Esophagus muscularis mucosa (tissue), 4 donors: ENCODE data around the gene NDUFS7. TPM values are rescaled to one million over a fixed set of nuclear protein-coding genes. Genes with fewer than 3 reads are reported as not detected.

ENCODE experiments used
- DNase-seq: peaks from one replicate; pipeline ENCODE4 v3.0.0-alpha.2; 2017; ENCODE audit errors: extremely low spot score
- H3K27ac ChIP-seq, 4 donors: fragments of 200-600 bp; sonication (generic); replicated peaks in 1 of 4; 1 replicate in 3 of 4; 2 replicates in 1 of 4; pipeline ENCODE4 v1.5.1; 2016 to 2019; ENCODE audit warnings: mild to moderate bottlenecking in 1 of 4
- H3K27me3 ChIP-seq, 4 donors: fragments of 200-600 bp; sonication (generic); one replicate each; pipeline versions ENCODE4 v1.5.1 to v1.6.0; 2016 to 2019
- H3K36me3 ChIP-seq, 4 donors: fragments of 200-600 bp; sonication (generic); one replicate each; pipeline ENCODE4 v1.5.1; 2016 to 2019
- H3K4me1 ChIP-seq, 4 donors: fragments of 200-600 bp; sonication (generic); one replicate each; pipeline ENCODE4 v1.5.1; 2016 to 2019
- H3K4me3 ChIP-seq, 4 donors: fragments of 200-600 bp; sonication (generic); 1 replicate in 2 of 4; 2 replicates in 2 of 4; pipeline ENCODE4 v1.5.1; 2016 to 2019; ENCODE audit warnings: mild to moderate bottlenecking in 4 of 4, moderate library complexity in 1 of 4
- H3K9me3 ChIP-seq, 4 donors: fragments of 200-600 bp; sonication (generic); 1 replicate in 3 of 4; 2 replicates in 1 of 4; pipeline ENCODE4 v1.5.1; 2016 to 2019
- CTCF ChIP-seq, 3 experiments: fragments of 200-600 bp in 2 of 3; fragments of 450-650 bp in 1 of 3; sonication (generic) in 2 of 3; IDR thresholded peaks; one replicate each; pipeline ENCODE4 v1.5.1; 2017 to 2019; ENCODE audit warnings: antibody characterized with exemption in 3 of 3, mild to moderate bottlenecking in 2 of 3, moderate library complexity in 1 of 3
- EP300 ChIP-seq: sonication (generic); formaldehyde crosslinking; IDR thresholded peaks from one replicate; pipeline ENCODE4 v1.6.1; 2017; ENCODE audit warnings: antibody characterized with exemption
- POLR2A ChIP-seq: fragments of 450-650 bp; IDR thresholded peaks from one replicate; pipeline ENCODE4 v1.6.1; 2017; ENCODE audit warnings: antibody characterized with exemption, moderate library complexity, mild to moderate bottlenecking, low read depth
- POLR2AphosphoS5 ChIP-seq, 2 donors: sonication (generic); formaldehyde crosslinking; IDR thresholded peaks; one replicate each; pipeline ENCODE4 v1.6.1; 2017; ENCODE audit warnings: antibody characterized with exemption in 2 of 2
- WGBS: methylation state at CpG from one replicate; pipeline ENCODE4 v1.1.5; 2018; 5-methylcytosine and 5-hydroxymethylcytosine counted together
- intact Hi-C: fragments of 100-400 bp; cut with DNase I; formaldehyde crosslinking; loops from one replicate; pipeline ENCODE4 v1.15.1; 2023
- total RNA-seq, 4 donors: library from RNA; depleted of rRNA; stranded (reverse); fragments of >200 nt; gene quantifications; one replicate each; pipeline versions ENCODE4 v1.1.0 to v1.2.1, GENCODE V29; 2016

The NDUFS7 gene
- total RNA-seq, 4 donors from 2014 or later = 85.6 to 110 (median 89.4) TPM

- Histone ChIP-seq H3K36me3 (peaks cover 38 to 99% (median 86%) of the 10 kb centered on the region in 4 donors), H3K9me3 (no peaks in the 10 kb centered on the region), H3K27me3 (no peaks in the 10 kb centered on the region), H3K27ac (no peak overlapping the region), H3K4me3 (no peak overlapping the region), H3K4me1 (peaks cover 26 to 29% (median 28%) of the 10 kb centered on the region in 4 donors)
- intact Hi-C loops = no loop called here
- 95% methylated on average over 12 of the region's 37 CpGs for WGBS
- DNase-seq = no peak
- TF ChIP-seq POLR2A = no peak
- no peak for TF ChIP-seq EP300
These were observed 37.7 kb downstream of the NDUFS7 start for GRCh38 chr19:1421218-1421957.

- 85% methylated on average over 12 of the region's 22 CpGs for WGBS
- TF ChIP-seq POLR2A = no peak
- H3K27ac ChIP-seq = no peak overlapping the region
- no peak overlapping the region for H3K4me3 ChIP-seq
- H3K36me3 ChIP-seq = peaks cover 38 to 100% (median 91%) of the 10 kb centered on the region in 4 donors
- H3K4me1 ChIP-seq = peaks cover 21 to 24% (median 22%) of the 10 kb centered on the region in 4 donors
- no peaks in the 10 kb centered on the region for H3K9me3 ChIP-seq
- no peaks in the 10 kb centered on the region for H3K27me3 ChIP-seq
- DNase-seq = no peak
- intact Hi-C loops = no loop called here
These were observed 38.2 kb downstream of the NDUFS7 start for GRCh38 chr19:1421958-1422305.

- TF ChIP-seq CTCF (IDR thresholded peaks at IDR 0.05) (no peak), POLR2A (no peak), EP300 (no peak), POLR2AphosphoS5 (IDR thresholded peaks at IDR 0.05) (no peak)
- H3K4me1 ChIP-seq = peaks cover 16 to 20% (median 18%) of the 10 kb centered on the region in 4 donors
- DNase-seq = no peak
- 78% methylated on average over 12 of the region's 16 CpGs for WGBS
- H3K9me3 ChIP-seq = no peaks in the 10 kb centered on the region
- no peak overlapping the region for H3K4me3 ChIP-seq
- intact Hi-C loops = no loop called here
- H3K27ac ChIP-seq = no peak overlapping the region
- no peaks in the 10 kb centered on the region for H3K27me3 ChIP-seq
- peaks cover 38 to 100% (median 94%) of the 10 kb centered on the region in 4 donors for H3K36me3 ChIP-seq
These were observed 38.7 kb downstream of the NDUFS7 start for GRCh38 chr19:1422360-1422759.

GRCh38 chr19:1422943-1423342 lies 39.2 kb downstream of the NDUFS7 start:
- intact Hi-C loops = no loop called here
- Histone ChIP-seq H3K27ac (no peak overlapping the region), H3K9me3 (no peaks in the 10 kb centered on the region), H3K27me3 (no peaks in the 10 kb centered on the region), H3K4me1 (peaks cover 10 to 14% (median 12%) of the 10 kb centered on the region in 4 donors), H3K36me3 (peaks cover 38 to 100% (median 95%) of the 10 kb centered on the region in 4 donors), H3K4me3 (no peak overlapping the region)
- no peak for DNase-seq
- TF ChIP-seq POLR2A = no peak
- no peak for TF ChIP-seq POLR2AphosphoS5 (IDR thresholded peaks at IDR 0.05)
- no peak for TF ChIP-seq CTCF (IDR thresholded peaks at IDR 0.05)
- no peak for TF ChIP-seq EP300
- 89% methylated on average over 22 of the region's 24 CpGs for WGBS

GRCh38 chr19:1423436-1424191 lies 39.9 kb downstream of the NDUFS7 start:
- intact Hi-C loops = no loop called here
- H3K9me3 ChIP-seq = no peaks in the 10 kb centered on the region
- no peaks in the 10 kb centered on the region for H3K27me3 ChIP-seq
- no peak for TF ChIP-seq EP300
- no peak for TF ChIP-seq POLR2A
- no peak for TF ChIP-seq CTCF (IDR thresholded peaks at IDR 0.05)
- no peak for TF ChIP-seq POLR2AphosphoS5 (IDR thresholded peaks at IDR 0.05)
- 93% methylated on average over 26 of the region's 40 CpGs for WGBS
- peaks cover 4 to 7% (median 5%) of the 10 kb centered on the region in 4 donors for H3K4me1 ChIP-seq
- peaks cover 39 to 99% (median 91%) of the 10 kb centered on the region in 4 donors for H3K36me3 ChIP-seq
- DNase-seq = no peak
- H3K4me3 ChIP-seq = no peak overlapping the region
- H3K27ac ChIP-seq = no peak overlapping the region
